ENCODE data around the gene SPINT2. TPM values are rescaled to one million over a fixed set of nuclear protein-coding genes. Genes with fewer than 3 reads are reported as not detected.

The SPINT2 gene
- total and polyA plus RNA-seq, 2 donors (not counting 1 experiment from before 2014, with no cell fraction given): 50.0 to 70.0 TPM

GRCh38 chr19:38270587-38271167 lies 6.3 kb downstream of the SPINT2 start:
- no peak overlapping the region for H2AFZ ChIP-seq (ENCODE audit: insufficient read depth, low read depth, low read length, poor library complexity, severe bottlenecking)
- Mint-ChIP-seq H3K27me3 (no peaks in the 10 kb centered on the region), H3K4me3 (no peak overlapping the region), H3K9me3 (ENCODE audit: insufficient read depth) (no peaks in the 10 kb centered on the region), H3K4me1 (peaks cover 25% of the 10 kb centered on the region), H3K27ac (no peak overlapping the region)
- intact Hi-C loops (cut with micrococcal nuclease): no loop called here
- no peaks in the 10 kb centered on the region for H3K9me3 ChIP-seq (ENCODE audit: control extremely low read depth in 1 of 3, control insufficient read depth in 2 of 3, insufficient read depth in 1 of 3, low read length in 2 of 3)
- TF ChIP-seq EZH2 (IDR thresholded peaks at IDR 0.05; ENCODE audit: borderline replicate concordance, insufficient read depth, low read depth, low read length, poor library complexity, severe bottlenecking) (no peak), CTCF (IDR thresholded peaks at IDR 0.05) (no peak)
- POLR2A ChIA-PET: no interaction called here
- no peak for ATAC-seq (ENCODE audit: low read depth)
- no peaks in the 10 kb centered on the region for H3K27me3 ChIP-seq (replicated peaks in 1 of 4; ENCODE audit: control extremely low read depth in 1 of 4, control insufficient read depth in 3 of 4, insufficient read depth in 4 of 4, low read length in 3 of 4)
- 95% methylated on average over 2 of the region's 5 CpGs for WGBS (ENCODE audit: insufficient coverage)
- no peak overlapping the region for H3K4me2 ChIP-seq (replicated peaks; ENCODE audit: low read depth, low read length, poor library complexity, severe bottlenecking)
- no peak overlapping the region for H3K27ac ChIP-seq (ENCODE audit: low read length in 2 of 2)
- no peak overlapping the region for H3K9ac ChIP-seq (ENCODE audit: low read length)
- no peak overlapping the region for H3K4me3 ChIP-seq (ENCODE audit: control extremely low read depth in 1 of 5, extremely low read depth in 1 of 5, insufficient read depth in 1 of 5, low read depth in 2 of 5, low read length in 4 of 5)
- peaks cover 74% of the 10 kb centered on the region for H3K79me2 ChIP-seq (ENCODE audit: control insufficient read depth, insufficient read depth, low read length)
- peaks cover 12% of the 10 kb centered on the region for H4K20me1 ChIP-seq (ENCODE audit: control insufficient read depth, insufficient read depth, low read length, poor library complexity, severe bottlenecking)
- CTCF ChIA-PET: no interaction called here
- H3K36me3 ChIP-seq (replicated peaks in 1 of 2; ENCODE audit: control extremely low read depth in 1 of 2, control insufficient read depth in 1 of 2, extremely low read depth in 1 of 2, insufficient read depth in 2 of 2, low read length in 1 of 2): no peaks in the 10 kb centered on the region
- peaks cover under 1 to 3% of the 10 kb centered on the region in 2 donors for H3K4me1 ChIP-seq (ENCODE audit: control insufficient read depth in 2 of 2, insufficient read depth in 2 of 2, low read length in 2 of 2)
- DNase-seq: no peak

GRCh38 chr19:38273499-38273898 lies 9.1 kb downstream of the SPINT2 start:
- H3K79me2 ChIP-seq (ENCODE audit: control insufficient read depth, insufficient read depth, low read length): peaks cover 66% of the 10 kb centered on the region
- no peaks in the 10 kb centered on the region for H3K4me1 ChIP-seq (ENCODE audit: control insufficient read depth in 2 of 2, insufficient read depth in 2 of 2, low read length in 2 of 2)
- no peak overlapping the region for H3K27ac ChIP-seq (ENCODE audit: low read length in 2 of 2)
- H3K4me2 ChIP-seq (replicated peaks; ENCODE audit: low read depth, low read length, poor library complexity, severe bottlenecking): no peak overlapping the region
- H3K9me3 Mint-ChIP-seq (ENCODE audit: insufficient read depth): no peaks in the 10 kb centered on the region
- no peak overlapping the region for H3K9ac ChIP-seq (ENCODE audit: low read length)
- CTCF ChIA-PET: interaction anchor here (0.6 kb wide), 1 partner anchor 17 kb away, joined by 3 read pairs; no protein-coding TSS in a partner anchor
- H3K4me1 Mint-ChIP-seq: peaks cover 5% of the 10 kb centered on the region
- H3K27ac Mint-ChIP-seq: no peak overlapping the region
- H3K4me3 Mint-ChIP-seq: no peak overlapping the region
- H2AFZ ChIP-seq (ENCODE audit: insufficient read depth, low read depth, low read length, poor library complexity, severe bottlenecking): no peak overlapping the region
- H4K20me1 ChIP-seq (ENCODE audit: control insufficient read depth, insufficient read depth, low read length, poor library complexity, severe bottlenecking): peaks cover 12% of the 10 kb centered on the region
- no peaks in the 10 kb centered on the region for H3K9me3 ChIP-seq (ENCODE audit: control extremely low read depth in 1 of 3, control insufficient read depth in 2 of 3, insufficient read depth in 1 of 3, low read length in 2 of 3)
- DNase-seq: no peak
- no peaks in the 10 kb centered on the region for H3K27me3 ChIP-seq (replicated peaks in 1 of 4; ENCODE audit: control extremely low read depth in 1 of 4, control insufficient read depth in 3 of 4, insufficient read depth in 4 of 4, low read length in 3 of 4)
- H3K27me3 Mint-ChIP-seq: no peaks in the 10 kb centered on the region
- intact Hi-C loops (cut with micrococcal nuclease): no loop called here
- no peak for TF ChIP-seq CTCF (IDR thresholded peaks at IDR 0.05)
- TF ChIP-seq EZH2 (IDR thresholded peaks at IDR 0.05; ENCODE audit: borderline replicate concordance, insufficient read depth, low read depth, low read length, poor library complexity, severe bottlenecking): no peak
- no CpG with 5 or more reads among the region's 2 CpGs for WGBS (ENCODE audit: insufficient coverage)
- POLR2A ChIA-PET: no interaction called here
- no peak for ATAC-seq (ENCODE audit: low read depth)
- no peaks in the 10 kb centered on the region for H3K36me3 ChIP-seq (replicated peaks in 1 of 2; ENCODE audit: control extremely low read depth in 1 of 2, control insufficient read depth in 1 of 2, extremely low read depth in 1 of 2, insufficient read depth in 2 of 2, low read length in 1 of 2)
- no peak overlapping the region for H3K4me3 ChIP-seq (ENCODE audit: control extremely low read depth in 1 of 5, extremely low read depth in 1 of 5, insufficient read depth in 1 of 5, low read depth in 2 of 5, low read length in 4 of 5)

Data from B cell (primary cell).